ENCODE measurements around the gene FAM136A.
"Not testable (repeated sequence)": the region's sequence is repeated elsewhere in the genome, so short reads cannot be mapped to it uniquely, and the experiment has no call there.

Gene FAM136A

GRCh38 chr2:70301344-70302194 lies at the start of gene FAM136A:
FAM136A (minus strand) TSS chr2:70302067; CDS start chr2:70302011, 56 bp downstream.
- peak; percentile 67 to 87 for DNase-seq (ENCODE audit: extremely low read depth in 1 of 2, low read depth in 1 of 2)

GRCh38 chr2:70349921-70350685 lies 48.2 kb upstream of the FAM136A start:
- no peak for DNase-seq (ENCODE audit: extremely low read depth in 1 of 2, low read depth in 1 of 2)

GRCh38 chr2:70347831-70348230 lies 46.0 kb upstream of the FAM136A start:
- DNase-seq (ENCODE audit: extremely low read depth in 1 of 2, low read depth in 1 of 2), result no peak

- no peak for DNase-seq (ENCODE audit: extremely low read depth in 1 of 2, low read depth in 1 of 2)
Observed at GRCh38 chr2:70344195-70344594, 42.3 kb upstream of the FAM136A start.

- DNase-seq (ENCODE audit: extremely low read depth in 1 of 2, low read depth in 1 of 2), result no peak
Observed at GRCh38 chr2:70341477-70341765, 39.6 kb upstream of the FAM136A start.

- DNase-seq (ENCODE audit: extremely low read depth in 1 of 2, low read depth in 1 of 2), result no peak
Observed at GRCh38 chr2:70340761-70341476, 39.1 kb upstream of the FAM136A start.

- DNase-seq (ENCODE audit: extremely low read depth in 1 of 2, low read depth in 1 of 2), result no peak
Observed at GRCh38 chr2:70340075-70340474, 38.2 kb upstream of the FAM136A start.

GRCh38 chr2:70336552-70336951 lies 34.7 kb upstream of the FAM136A start:
- DNase-seq (ENCODE audit: extremely low read depth in 1 of 2, low read depth in 1 of 2), result no peak

GRCh38 chr2:70331012-70331411 lies 29.1 kb upstream of the FAM136A start:
- DNase-seq (ENCODE audit: extremely low read depth in 1 of 2, low read depth in 1 of 2), result no peak

- DNase-seq (ENCODE audit: extremely low read depth in 1 of 2, low read depth in 1 of 2), result no peak
Observed at GRCh38 chr2:70330476-70330875, 28.6 kb upstream of the FAM136A start.

- no peak for DNase-seq (ENCODE audit: extremely low read depth in 1 of 2, low read depth in 1 of 2)
Observed at GRCh38 chr2:70328921-70329561, 27.2 kb upstream of the FAM136A start.

GRCh38 chr2:70325875-70326274 lies 24.0 kb upstream of the FAM136A start:
- DNase-seq (ENCODE audit: extremely low read depth in 1 of 2, low read depth in 1 of 2), result no peak

- no peak for DNase-seq (ENCODE audit: extremely low read depth in 1 of 2, low read depth in 1 of 2)
Observed at GRCh38 chr2:70322518-70322917, 20.7 kb upstream of the FAM136A start.

- no peak for DNase-seq (ENCODE audit: extremely low read depth in 1 of 2, low read depth in 1 of 2)
Observed at GRCh38 chr2:70321370-70321769, 19.5 kb upstream of the FAM136A start.

GRCh38 chr2:70314640-70315039 lies 12.8 kb upstream of the FAM136A start:
- DNase-seq (ENCODE audit: extremely low read depth in 1 of 2, low read depth in 1 of 2), result no peak

- no peak for DNase-seq (ENCODE audit: extremely low read depth in 1 of 2, low read depth in 1 of 2)
Observed at GRCh38 chr2:70312560-70312959, 10.7 kb upstream of the FAM136A start.

- no peak for DNase-seq (ENCODE audit: extremely low read depth in 1 of 2, low read depth in 1 of 2)
Observed at GRCh38 chr2:70310899-70311298, 9.0 kb upstream of the FAM136A start.

- no peak for DNase-seq (ENCODE audit: extremely low read depth in 1 of 2, low read depth in 1 of 2)
Observed at GRCh38 chr2:70305531-70305930, 3.7 kb upstream of the FAM136A start.

- no peak for DNase-seq (ENCODE audit: extremely low read depth in 1 of 2, low read depth in 1 of 2)
Observed at GRCh38 chr2:70304498-70304897, 2.6 kb upstream of the FAM136A start.

GRCh38 chr2:70303186-70303585 lies 1.3 kb upstream of the FAM136A start:
- no peak for DNase-seq (ENCODE audit: extremely low read depth in 1 of 2, low read depth in 1 of 2)

GRCh38 chr2:70302195-70302546 lies 304 bp upstream of the FAM136A start:
- not testable (repeated sequence) for DNase-seq (ENCODE audit: extremely low read depth in 1 of 2, low read depth in 1 of 2)
